GM06990 (cell line): ENCODE measurements around the gene MYO1C.

Experiments used
- DNase-seq: peaks from one replicate; pipeline ENCODE4 v3.0.0-alpha.2; 2011; ENCODE audit not compliant: insufficient read length; ENCODE audit errors: extremely low read depth
- H3K27me3 ChIP-seq: replicated peaks from 2 replicates; pipeline ENCODE4 v1.6.0; 2011; ENCODE audit warnings: low read length; ENCODE audit not compliant: control insufficient read depth, insufficient read depth
- H3K36me3 ChIP-seq: 2 replicates; pipeline ENCODE4 v1.5.1; 2011; ENCODE audit warnings: low read length; ENCODE audit not compliant: control insufficient read depth, insufficient read depth
- H3K4me3 ChIP-seq: replicated peaks from 2 replicates; pipeline ENCODE4 v1.5.1; 2011; ENCODE audit warnings: low read depth, mild to moderate bottlenecking, control low read depth, low read length
- CTCF ChIP-seq: IDR thresholded peaks from 2 replicates; pipeline ENCODE4 v1.5.1; 2011; ENCODE audit warnings: low read length, control low read depth, mild to moderate bottlenecking, inconsistent platforms; ENCODE audit not compliant: insufficient read depth, poor library complexity, severe bottlenecking

The MYO1C gene

GRCh38 chr17:1490643-1491442 lies 1.6 kb downstream of the MYO1C start:
- H3K36me3 ChIP-seq, result no peaks in the 10 kb centered on the region; the same call in none of the 2 replicates
- H3K27me3 ChIP-seq, result no peaks in the 10 kb centered on the region
- peak; percentile 74 for DNase-seq
- no peak for TF ChIP-seq CTCF
- peak overlapping the region; percentile 84 for H3K4me3 ChIP-seq

GRCh38 chr17:1488826-1489270 lies 3.6 kb downstream of the MYO1C start:
- H3K36me3 ChIP-seq, result no peaks in the 10 kb centered on the region; the same call in 1 of the 2 replicates
- no peak overlapping the region for H3K4me3 ChIP-seq
- H3K27me3 ChIP-seq, result no peaks in the 10 kb centered on the region
- DNase-seq, result no peak
- TF ChIP-seq CTCF, result no peak

- Histone ChIP-seq H3K36me3 (peaks cover 1% of the 10 kb centered on the region), H3K27me3 (no peaks in the 10 kb centered on the region), H3K4me3 (peak overlapping the region; percentile 60)
- DNase-seq, result peak; percentile 73
- no peak for TF ChIP-seq CTCF
These were observed 4.3 kb downstream of the MYO1C start for GRCh38 chr17:1487939-1488825.

- Histone ChIP-seq H3K36me3 (peaks cover 1% of the 10 kb centered on the region), H3K4me3 (peak overlapping the region; percentile 60), H3K27me3 (no peaks in the 10 kb centered on the region)
- DNase-seq, result peak; percentile 86
- no peak for TF ChIP-seq CTCF
These were observed 5.4 kb downstream of the MYO1C start for GRCh38 chr17:1486802-1487695.
